SK-N-SH treated with all-trans-retinoic acid at 6 μM for 48 hours (cell line): ENCODE data around the gene ABHD17C.

Source experiments
- ATAC-seq: fragments of 200-7000 bp; cut with Tn5 transposase; 3 replicates; pipeline ENCODE4 v1.9.1; 2020; ENCODE audit warnings: mild to moderate bottlenecking, moderate library complexity
- ARNTL ChIP-seq: fragments of 450-650 bp; formaldehyde crosslinking; IDR thresholded peaks from 2 replicates; pipeline ENCODE4 v1.5.0; 2020; ENCODE audit warnings: low read depth, mild to moderate bottlenecking, moderate library complexity, borderline replicate concordance
- BACH2 ChIP-seq: fragments of 250-450 bp; sonication (Bioruptor Pico); IDR thresholded peaks from 2 replicates; pipeline ENCODE4 v1.9.0; 2021; ENCODE audit warnings: mild to moderate bottlenecking, borderline replicate concordance
- CSDC2 ChIP-seq: fragments of 250-450 bp; sonication (Bioruptor Pico); IDR thresholded peaks from 2 replicates; pipeline ENCODE4 v1.5.0; 2020; ENCODE audit warnings: mild to moderate bottlenecking, moderate library complexity
- CSRNP3 ChIP-seq: fragments of 250-450 bp; sonication (Bioruptor Pico); IDR thresholded peaks from 2 replicates; pipeline ENCODE4 v1.5.1; 2021; ENCODE audit warnings: mild to moderate bottlenecking, moderate library complexity
- ESRRG ChIP-seq: fragments of 250-450 bp; sonication (Bioruptor Pico); IDR thresholded peaks from 2 replicates; pipeline ENCODE4 v1.6.1; 2021; ENCODE audit warnings: mild to moderate bottlenecking
- ISL1 ChIP-seq: fragments of 250-450 bp; sonication (Bioruptor Pico); IDR thresholded peaks from 2 replicates; pipeline ENCODE4 v2.1.2; 2022; ENCODE audit warnings: mild to moderate bottlenecking, moderate library complexity
- OSR1 ChIP-seq: fragments of 250-450 bp; sonication (Bioruptor Pico); IDR thresholded peaks from 2 replicates; pipeline ENCODE4 v1.8.0; 2022; ENCODE audit warnings: moderate library complexity, mild to moderate bottlenecking, inconsistent platforms
- PATZ1 ChIP-seq: fragments of 250-450 bp; sonication (Bioruptor Pico); IDR thresholded peaks from 2 replicates; pipeline ENCODE4 v1.8.0; 2020; ENCODE audit warnings: mild to moderate bottlenecking, moderate library complexity, borderline replicate concordance
- POU6F1 ChIP-seq: fragments of 250-450 bp; sonication (Bioruptor Pico); IDR thresholded peaks from 2 replicates; pipeline ENCODE4 v1.8.0; 2021; ENCODE audit warnings: low read depth, mild to moderate bottlenecking, moderate library complexity, borderline replicate concordance
- PPARA ChIP-seq: fragments of 250-450 bp; sonication (Bioruptor Pico); IDR thresholded peaks from 2 replicates; pipeline ENCODE4 v1.5.0; 2020; ENCODE audit warnings: mild to moderate bottlenecking, borderline replicate concordance
- RARB ChIP-seq: fragments of 250-450 bp; sonication (Bioruptor Pico); IDR thresholded peaks from 2 replicates; pipeline ENCODE4 v1.8.0; 2021; ENCODE audit warnings: mild to moderate bottlenecking, moderate library complexity
- SNAI2 ChIP-seq: fragments of 250-450 bp; sonication (Bioruptor Pico); IDR thresholded peaks from 2 replicates; pipeline ENCODE4 v1.5.0; 2020; ENCODE audit warnings: mild to moderate bottlenecking, moderate library complexity
- TCF4 ChIP-seq: fragments of 250-450 bp; sonication (Bioruptor Pico); IDR thresholded peaks from 2 replicates; pipeline ENCODE4 v1.8.0; 2021; ENCODE audit warnings: mild to moderate bottlenecking, moderate library complexity, borderline replicate concordance
- TOX ChIP-seq: fragments of 250-450 bp; sonication (Bioruptor Pico); IDR thresholded peaks from 2 replicates; pipeline ENCODE4 v1.8.0; 2021; ENCODE audit warnings: mild to moderate bottlenecking, moderate library complexity, borderline replicate concordance
- TSHZ2 ChIP-seq: fragments of 250-450 bp; sonication (Bioruptor Pico); IDR thresholded peaks from 2 replicates; pipeline ENCODE4 v1.5.0; 2020; ENCODE audit warnings: mild to moderate bottlenecking, moderate library complexity
- ZC3H10 ChIP-seq: fragments of 250-450 bp; sonication (Bioruptor Pico); IDR thresholded peaks from 2 replicates; pipeline ENCODE4 v1.5.1; 2021; ENCODE audit warnings: mild to moderate bottlenecking, moderate library complexity
- ZFP3 ChIP-seq: fragments of 250-450 bp; sonication (Bioruptor Pico); IDR thresholded peaks from 2 replicates; pipeline ENCODE4 v1.5.0; 2020; ENCODE audit warnings: mild to moderate bottlenecking, moderate library complexity
- ZFP30 ChIP-seq: fragments of 450-650 bp; formaldehyde crosslinking; IDR thresholded peaks from 2 replicates; pipeline ENCODE4 v1.5.0; 2022; ENCODE audit warnings: mild to moderate bottlenecking, moderate library complexity
- ZNF565 ChIP-seq: fragments of 450-650 bp; formaldehyde crosslinking; conservative IDR thresholded peaks from 2 replicates; pipeline ENCODE4 v1.5.0; 2020; ENCODE audit warnings: low read depth, mild to moderate bottlenecking, moderate library complexity
- ZNF70 ChIP-seq: fragments of 450-650 bp; formaldehyde crosslinking; IDR thresholded peaks from 2 replicates; pipeline ENCODE4 v1.5.0; 2020; ENCODE audit warnings: mild to moderate bottlenecking, moderate library complexity
- ZNF8 ChIP-seq: fragments of 450-650 bp; formaldehyde crosslinking; IDR thresholded peaks from 2 replicates; pipeline ENCODE4 v1.5.0; 2020; ENCODE audit warnings: mild to moderate bottlenecking, moderate library complexity

Gene ABHD17C

GRCh38 chr15:80773792-80774352, 78.8 kb downstream of the ABHD17C start (continued):
- TF ChIP-seq TSHZ2 (CRISPR knock-in tag): no peak
- TF ChIP-seq ESRRG (CRISPR knock-in tag): no peak

- ATAC-seq: no peak
- TF ChIP-seq PPARA (no peak), RARB (CRISPR knock-in tag) (no peak), ZNF565 (CRISPR knock-in tag) (no peak), PATZ1 (CRISPR knock-in tag) (no peak), ISL1 (no peak), ARNTL (CRISPR knock-in tag) (no peak), OSR1 (CRISPR knock-in tag) (no peak), TOX (no peak), BACH2 (CRISPR knock-in tag) (no peak), ZFP30 (no peak), ESRRG (CRISPR knock-in tag) (no peak), ZC3H10 (CRISPR knock-in tag) (no peak), ZNF70 (no peak)
These were observed 79.4 kb downstream of the ABHD17C start for GRCh38 chr15:80774486-80774885.

GRCh38 chr15:80775338-80775737, 80.2 kb downstream of the ABHD17C start:
- ATAC-seq: no peak
- TF ChIP-seq CSRNP3 (CRISPR knock-in tag): no peak
- no peak for TF ChIP-seq PATZ1 (CRISPR knock-in tag)
- no peak for TF ChIP-seq SNAI2 (CRISPR knock-in tag)
- no peak for TF ChIP-seq ZC3H10 (CRISPR knock-in tag)
- no peak for TF ChIP-seq TCF4 (CRISPR knock-in tag)
- TF ChIP-seq RARB (CRISPR knock-in tag): no peak
- no peak for TF ChIP-seq ISL1
- TF ChIP-seq BACH2 (CRISPR knock-in tag): no peak
- no peak for TF ChIP-seq POU6F1 (CRISPR knock-in tag)
- no peak for TF ChIP-seq OSR1 (CRISPR knock-in tag)
- no peak for TF ChIP-seq ZNF8 (CRISPR knock-in tag)
- no peak for TF ChIP-seq TOX
- TF ChIP-seq PPARA: no peak
- no peak for TF ChIP-seq ZNF70
- TF ChIP-seq ZFP30: no peak
- TF ChIP-seq ARNTL (CRISPR knock-in tag): no peak
- no peak for TF ChIP-seq CSDC2
- TF ChIP-seq ZNF565 (CRISPR knock-in tag): no peak
- no peak for TF ChIP-seq ZFP3
